HG03280 (cell line): ENCODE data around the gene SASH1.
"Not testable (repeated sequence)": the region's sequence is repeated elsewhere in the genome, so short reads cannot be mapped to it uniquely, and the experiment has no call there.

Source experiments
- ATAC-seq: cut with Tn5 transposase; IDR thresholded peaks from one replicate; pipeline ENCODE4 v1.9.1; 2021; ENCODE audit warnings: mild to moderate bottlenecking, moderate library complexity; ENCODE audit not compliant: unreplicated experiment

Gene SASH1

GRCh38 chr6:148328876-148329555, 13.6 kb upstream of the SASH1 start:
- no peak for ATAC-seq

GRCh38 chr6:148329596-148330381, 12.8 kb upstream of the SASH1 start:
- ATAC-seq, result no peak

DNA sequence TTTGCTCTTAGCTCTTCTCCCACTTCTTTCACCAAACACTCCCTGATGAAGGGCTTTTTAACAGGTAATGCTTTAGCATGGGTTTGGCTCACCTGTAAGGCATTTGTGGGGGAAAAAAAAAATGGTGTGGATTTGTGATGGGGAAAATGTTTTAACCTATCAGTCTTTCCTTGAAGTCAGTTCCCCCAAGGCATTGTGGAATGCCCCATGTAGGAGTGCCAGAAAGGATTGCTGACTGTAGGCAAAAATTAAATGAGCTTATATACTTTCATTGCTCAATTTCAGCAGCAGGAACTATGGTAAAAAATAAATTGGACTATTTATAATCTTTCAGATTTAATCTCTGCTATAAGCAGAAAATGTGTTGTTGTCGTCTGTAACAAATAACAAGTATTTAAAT, 10.6 kb upstream of the SASH1 start:
- ATAC-seq, result no peak

- ATAC-seq, result no peak
These were observed 5.7 kb upstream of the SASH1 start for GRCh38 chr6:148336901-148337300.

DNA sequence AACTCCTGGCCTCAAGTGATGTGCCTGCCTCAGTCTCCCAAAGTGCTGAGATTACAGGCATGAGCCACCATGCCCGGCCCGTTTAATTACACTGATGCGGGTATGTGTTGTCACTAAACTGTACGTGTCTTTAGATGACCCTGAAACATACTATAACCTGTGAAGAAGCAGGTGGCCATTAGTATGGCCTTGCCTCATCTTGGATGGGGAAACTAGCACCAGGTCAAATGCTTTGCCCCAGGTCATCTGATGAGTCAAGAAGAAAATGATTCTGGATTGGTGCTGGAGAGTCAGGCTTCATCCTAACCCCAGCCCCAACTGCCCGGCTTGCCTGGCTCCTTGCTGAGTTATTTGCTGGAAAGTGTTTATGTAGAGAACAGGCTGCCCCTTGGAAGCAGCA, 2.9 kb upstream of the SASH1 start:
- no peak for ATAC-seq

DNA sequence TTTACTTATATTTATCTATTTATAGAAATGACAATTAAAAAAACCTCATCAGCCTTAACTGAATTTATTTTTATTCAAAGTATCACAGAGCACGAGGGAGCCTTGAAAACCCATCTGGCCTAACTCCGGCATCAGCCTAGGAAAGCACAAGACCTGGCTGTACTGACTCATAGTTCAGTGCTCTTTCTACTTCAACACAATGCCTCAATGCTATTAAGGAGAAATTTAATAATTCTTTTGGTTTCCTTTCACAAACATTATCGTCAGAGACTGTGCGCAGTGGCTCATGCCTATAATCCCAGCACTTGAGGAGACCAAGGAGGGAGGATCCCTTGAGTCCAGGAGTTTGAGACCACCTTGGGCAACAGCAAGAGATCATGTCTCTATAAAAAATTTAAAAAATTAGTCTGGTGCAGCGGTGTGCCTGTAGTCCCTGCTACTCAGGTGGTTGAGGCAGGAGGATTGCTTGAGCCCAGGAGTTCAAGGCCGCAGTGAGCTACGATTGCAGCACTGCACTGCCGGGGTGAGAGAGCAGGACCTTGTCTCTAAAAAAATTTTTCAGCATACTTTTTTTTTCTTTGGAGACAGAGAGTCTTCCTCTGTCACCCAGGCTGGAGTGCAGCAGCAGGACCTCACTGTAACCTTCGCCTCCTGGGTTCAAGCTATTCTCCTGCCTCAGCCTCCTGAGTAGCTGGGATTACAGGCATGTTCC, 1.9 kb upstream of the SASH1 start:
- ATAC-seq, result no peak

- no peak for ATAC-seq
These were observed 613 bp upstream of the SASH1 start for GRCh38 chr6:148342100-148342349.

DNA sequence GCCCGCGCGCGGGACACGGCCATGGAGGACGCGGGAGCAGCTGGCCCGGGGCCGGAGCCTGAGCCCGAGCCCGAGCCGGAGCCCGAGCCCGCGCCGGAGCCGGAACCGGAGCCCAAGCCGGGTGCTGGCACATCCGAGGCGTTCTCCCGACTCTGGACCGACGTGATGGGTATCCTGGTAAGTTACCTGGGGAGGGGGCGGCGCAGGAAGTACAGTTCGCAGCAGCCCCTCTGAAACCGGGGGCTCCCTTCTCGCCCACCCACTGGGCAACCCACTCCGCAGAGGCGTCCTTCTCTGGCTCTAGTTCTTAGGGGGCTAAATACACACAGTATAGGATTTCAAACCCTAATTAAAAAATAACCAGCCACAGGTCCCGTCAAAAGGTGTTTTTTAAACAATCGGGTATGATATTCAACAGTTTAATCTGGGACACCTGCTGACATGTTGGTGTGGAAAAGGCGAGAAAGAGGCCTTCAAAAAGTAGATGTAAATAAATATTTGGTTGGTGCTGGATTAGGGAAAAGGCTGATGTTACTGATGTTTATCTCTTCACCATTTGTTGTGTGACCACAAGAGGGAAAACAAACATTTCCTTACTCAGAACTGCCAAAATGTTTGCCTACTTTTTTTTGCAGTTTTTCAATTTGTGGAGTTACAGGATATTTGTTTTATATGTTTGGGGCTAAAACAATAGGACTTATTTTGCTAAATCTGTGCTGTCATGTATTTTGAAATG, 577 bp downstream of the SASH1 start:
- peak; percentile 9 for ATAC-seq

GRCh38 chr6:148345176-148345575, 2.5 kb downstream of the SASH1 start:
- ATAC-seq, result no peak

DNA sequence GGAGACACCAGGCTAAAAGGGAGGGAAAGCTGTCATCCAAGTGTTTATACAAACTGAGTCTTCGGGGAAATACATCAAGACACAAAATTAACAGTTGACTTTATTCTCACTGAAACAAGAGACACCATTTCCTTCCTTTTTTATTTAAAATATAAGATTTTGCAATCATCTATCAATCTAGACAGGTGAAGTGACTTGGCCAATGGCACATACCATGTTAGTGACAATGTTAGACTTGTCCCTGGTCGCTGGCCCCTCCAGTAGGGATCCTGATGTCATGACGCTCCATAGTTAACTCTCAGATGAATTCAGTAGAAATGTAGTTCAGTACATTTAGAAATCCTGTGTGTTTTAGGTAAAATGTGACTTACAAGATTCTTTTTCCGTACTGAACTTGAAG, 2.9 kb downstream of the SASH1 start:
- ATAC-seq, result no peak

- no peak for ATAC-seq
These were observed 4.2 kb downstream of the SASH1 start for GRCh38 chr6:148346681-148347440.

DNA sequence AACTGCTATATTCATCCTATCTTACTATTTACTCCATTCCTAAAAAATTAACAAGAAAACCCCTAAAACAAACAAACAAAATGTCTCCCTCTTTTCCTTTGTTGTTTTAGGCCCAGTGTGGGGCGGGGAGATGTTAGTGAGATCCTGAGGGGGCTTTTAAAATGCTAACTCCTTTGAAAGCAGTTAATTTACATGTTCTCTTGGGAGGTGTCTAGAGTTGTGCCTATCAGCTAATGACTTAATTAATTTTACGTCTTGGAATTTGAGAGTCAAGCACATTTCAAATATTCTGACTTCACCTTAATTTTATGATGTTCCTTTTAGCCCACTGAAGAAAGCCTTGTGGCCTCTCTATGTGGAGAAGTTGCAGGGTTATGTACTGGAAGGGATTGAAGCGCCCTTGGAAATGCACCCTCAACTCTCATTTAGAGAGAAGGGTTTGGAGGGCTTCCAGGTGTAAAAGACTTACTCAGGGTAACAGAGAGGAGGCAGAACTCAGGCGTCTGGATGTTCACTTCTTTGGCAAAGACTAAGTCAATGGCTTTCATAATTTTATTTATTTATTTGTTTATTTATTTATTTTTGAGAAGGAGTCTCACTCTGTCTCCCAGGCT, 4.9 kb downstream of the SASH1 start:
- ATAC-seq, result no peak

GRCh38 chr6:148348335-148348734, 5.7 kb downstream of the SASH1 start:
- ATAC-seq, result no peak

DNA sequence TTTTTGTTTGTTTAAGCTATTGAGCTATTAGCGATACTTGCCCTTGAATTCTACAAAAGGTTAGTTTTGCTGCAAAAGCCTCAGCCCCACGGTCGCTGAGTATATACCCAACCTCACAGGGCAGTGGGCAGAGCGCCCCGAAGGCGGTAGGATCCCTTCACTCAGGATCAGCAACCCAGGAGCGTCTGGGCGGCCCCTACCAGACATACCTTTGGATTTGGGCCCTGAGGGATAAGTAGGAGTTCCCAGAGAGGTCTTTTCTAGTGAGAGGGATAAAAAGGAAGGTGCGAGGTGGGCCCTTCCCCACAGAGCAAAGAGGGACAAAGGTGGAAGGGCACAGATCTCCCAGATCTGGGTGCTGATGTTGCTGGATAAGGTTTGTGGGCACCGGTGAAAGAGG, 6.1 kb downstream of the SASH1 start:
- no peak for ATAC-seq

DNA sequence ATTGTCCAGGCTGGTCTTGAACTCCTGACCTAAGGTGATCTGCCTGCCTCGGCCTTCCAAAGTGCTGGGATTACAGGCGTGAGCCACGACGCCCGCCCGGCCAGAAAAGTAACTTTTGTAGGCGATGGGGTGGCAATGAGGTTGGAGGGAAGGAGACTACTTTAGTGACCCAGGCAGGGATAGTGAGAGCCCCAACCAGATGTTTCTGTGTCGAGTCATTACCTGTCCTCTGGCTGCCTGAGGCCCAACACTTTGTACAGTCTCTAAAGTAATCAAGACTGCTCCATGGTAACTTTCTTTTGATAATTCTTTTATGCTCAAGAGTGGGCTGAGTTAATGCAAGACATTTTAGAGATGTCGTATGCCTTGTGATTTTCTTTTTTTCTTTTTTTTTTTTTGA, 6.8 kb downstream of the SASH1 start:
- ATAC-seq, result no peak

GRCh38 chr6:148351309-148351708, 8.7 kb downstream of the SASH1 start:
- ATAC-seq, result no peak

DNA sequence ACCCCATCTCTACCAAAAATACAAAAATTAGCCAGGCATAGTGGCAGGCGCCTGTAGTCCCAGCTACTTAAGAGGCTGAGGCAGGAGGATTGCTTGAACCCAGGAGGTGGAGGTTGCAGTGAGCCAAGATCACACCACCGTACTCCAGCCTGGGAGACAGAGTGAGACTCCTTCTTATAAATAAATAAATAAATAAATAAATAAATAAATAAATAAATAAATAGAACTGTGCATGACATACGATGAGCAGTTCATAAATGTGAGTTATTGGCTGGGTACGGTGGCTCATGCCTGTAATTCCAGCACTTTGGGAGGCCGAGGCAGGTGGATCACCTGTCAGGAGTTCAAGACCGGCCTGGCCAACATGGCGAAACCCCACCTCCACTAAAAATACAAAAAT, 9.8 kb downstream of the SASH1 start:
- ATAC-seq, result not testable (repeated sequence)

DNA sequence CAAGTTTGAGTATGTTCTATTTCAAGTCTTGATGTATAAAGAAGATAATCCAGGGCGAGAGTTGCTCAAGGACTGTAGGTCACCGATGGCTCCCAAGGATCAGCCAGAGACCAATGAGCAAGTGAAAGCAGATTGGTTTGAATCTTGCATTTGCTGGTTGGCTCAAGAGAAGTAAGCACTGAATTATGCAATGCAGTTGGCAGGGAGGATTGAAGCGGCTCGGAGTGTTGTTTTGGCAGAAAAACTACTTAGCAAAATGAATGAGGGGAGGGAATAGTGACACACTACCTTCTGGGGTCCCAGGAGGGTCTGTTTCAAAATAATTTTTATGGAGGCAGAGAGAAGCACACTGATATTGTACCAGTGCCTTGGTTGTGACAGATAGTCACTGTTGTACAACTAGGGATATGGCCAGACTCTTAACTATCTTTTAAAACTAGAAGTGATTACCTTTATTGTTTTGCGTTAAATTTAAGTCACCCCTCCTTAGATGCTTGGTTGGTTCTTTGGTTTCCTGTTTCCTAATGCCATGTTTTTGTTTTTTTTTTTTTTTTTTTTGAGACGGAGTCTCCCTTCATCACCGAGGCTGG, 15.7 kb downstream of the SASH1 start:
- no peak for ATAC-seq

GRCh38 chr6:148359228-148359627, 16.6 kb downstream of the SASH1 start:
- no peak for ATAC-seq
